Adrenal gland (tissue), 12 donors: Measurements from ENCODE around the gene EDEM2. TPM values are rescaled to one million over a fixed set of nuclear protein-coding genes. Genes with fewer than 3 reads are reported as not detected.

Source experiments
- DNase-seq, 7 donors: peaks; one replicate each; pipeline ENCODE4 v3.0.0-alpha.2; 2019 to 2020
- H3K27ac ChIP-seq, 5 donors: fragments of 200-600 bp; sonication (generic) in 4 of 5; 1 replicate in 3 of 5; 2 replicates in 2 of 5; pipeline versions ENCODE4 v1.5.1 to v1.8.0; 2016 to 2020; ENCODE audit warnings: mild to moderate bottlenecking in 1 of 5
- H3K27me3 ChIP-seq: fragments of 200-600 bp; 2 replicates; pipeline ENCODE4 v1.8.0; 2021
- H3K36me3 ChIP-seq, 2 donors: fragments of 200-600 bp; replicated peaks in 1 of 2; 1 replicate in 1 of 2; 2 replicates in 1 of 2; pipeline versions ENCODE4 v1.5.1 to v1.8.0; 2018 to 2022
- H3K4me1 ChIP-seq, 2 donors: fragments of 200-600 bp; replicated peaks in 1 of 2; 1 replicate in 1 of 2; 2 replicates in 1 of 2; pipeline versions ENCODE4 v1.5.1 to v1.8.0; 2018 to 2021
- H3K4me3 ChIP-seq, 4 donors: fragments of 200-600 bp; sonication (generic) in 3 of 4; one replicate each; pipeline ENCODE4 v1.5.1; 2016 to 2018
- H3K9me3 ChIP-seq, 3 donors: fragments of 200-600 bp; sonication (generic) in 1 of 3; replicated peaks in 1 of 3; 1 replicate in 2 of 3; 2 replicates in 1 of 3; pipeline versions ENCODE4 v1.5.1 to v1.8.0; 2016 to 2021
- POLR2A ChIP-seq, 2 donors: fragments of 450-650 bp; IDR thresholded peaks; one replicate each; pipeline ENCODE4 v1.6.1; 2017; ENCODE audit warnings: antibody characterized with exemption in 2 of 2, mild to moderate bottlenecking in 2 of 2, moderate library complexity in 1 of 2
- WGBS, 4 donors: extraction: QIAGEN DNeasy Blood & Tissue Kit in 2 of 4; methylation state at CpG; one replicate each; pipeline versions ENCODE4 v1.1.5 to v1.1.7; 2013 to 2017; 5-methylcytosine and 5-hydroxymethylcytosine counted together
- intact Hi-C, 2 donors: fragments of 100-400 bp; cut with DNase I; formaldehyde crosslinking; loops; one replicate each; pipeline versions ENCODE4 v1.14.1 to v1.15.0; 2022 to 2023
- polyA plus RNA-seq, 3 donors: library from polyadenylated mRNA; stranded (reverse); fragments of 200-250 nt in 2 of 3; fragments of 350-450 nt in 1 of 3; fragmentation: Illumina TruSeq in 1 of 3; extraction: RNeasy Lipid Tissue Mini Kit (QIAGEN cat#74804) in 1 of 3; gene quantifications; one replicate each; pipeline ENCODE4 v1.2.3, GENCODE V29; 2013 to 2014
- total RNA-seq, 9 donors: library from RNA; depleted of rRNA in 4 of 9; stranded (reverse); fragments of >200 nt in 4 of 9; fragments of 120-200 nt in 1 of 9; fragmentation: NEBNext Ultra II Directional in 1 of 9; extraction: Animal tissue kit (Norgen Biotek cat#: 25700) in 1 of 9; gene quantifications; one replicate each; pipeline versions ENCODE4 v1.1.0 to v1.2.4, GENCODE V29; 2013 to 2023
- TF ChIP-seq, protein P1 (sequence below), 6 experiments: fragments of 450-650 bp in 4 of 6; fragments of 200-600 bp in 2 of 6; sonication (generic) in 1 of 6; IDR thresholded peaks; 1 replicate in 5 of 6; 2 replicates in 1 of 6; pipeline versions ENCODE4 v1.5.1 to v1.8.0; 2016 to 2021; ENCODE audit warnings: antibody characterized with exemption in 6 of 6, mild to moderate bottlenecking in 2 of 6, moderate library complexity in 1 of 6
- donor health status: healthy with polysubstance abuse.
- donor health status: Bipolar disorder and iron deficiency.
- donor health status: DM: yes; HTN: yes; CAD: no.
- donor health status: DM: no; HTN: no; CAD: no.
- donor health status: DM: no; HTN: no; CAD: no.
- donor health status: DM: yes; HTN: yes; CAD: no.

Gene EDEM2
- total and polyA plus RNA-seq, 12 donors: 16.2 to 62.5 (median 37.5) TPM

DNA sequence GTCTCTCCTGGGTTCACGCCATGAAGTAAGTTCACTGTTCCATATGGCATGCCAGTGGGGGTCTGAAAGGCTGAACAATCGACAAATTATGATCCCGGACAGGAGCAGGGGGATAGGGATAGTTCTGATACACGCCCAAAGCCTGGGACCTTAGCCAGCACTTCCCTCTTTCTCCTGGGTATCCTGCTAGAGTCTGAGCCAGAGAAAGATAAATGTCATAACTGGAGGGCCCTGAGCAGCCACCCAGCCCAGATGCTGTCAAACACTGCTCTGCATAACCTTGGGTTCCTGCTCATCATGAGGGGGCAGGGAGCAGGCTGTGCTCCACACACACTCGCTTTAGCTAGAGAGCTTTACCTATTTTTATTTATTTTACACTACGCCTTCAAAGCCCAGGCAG, 12.3 kb downstream of the EDEM2 start:
- WGBS, 4 donors: 26 to 47% (median 35%) methylated on average over 5 to 6 of the region's 6 CpGs
- intact Hi-C loops: no loop called here
- Histone ChIP-seq H3K4me3 (peak overlapping the region in 1 of 4 donors; percentile 11), H3K9me3 (no peaks in the 10 kb centered on the region), H3K36me3 (peaks cover 0 to 51% of the 10 kb centered on the region in 2 donors), H3K27ac (peak overlapping the region; percentile 67 to 89 (median 72)), H3K4me1 (peaks cover 26 to 40% of the 10 kb centered on the region in 2 donors), H3K27me3 (no peaks in the 10 kb centered on the region)
- no peak for TF ChIP-seq POLR2A (IDR thresholded peaks at IDR 0.05)
- TF ChIP-seq, protein P1, sequence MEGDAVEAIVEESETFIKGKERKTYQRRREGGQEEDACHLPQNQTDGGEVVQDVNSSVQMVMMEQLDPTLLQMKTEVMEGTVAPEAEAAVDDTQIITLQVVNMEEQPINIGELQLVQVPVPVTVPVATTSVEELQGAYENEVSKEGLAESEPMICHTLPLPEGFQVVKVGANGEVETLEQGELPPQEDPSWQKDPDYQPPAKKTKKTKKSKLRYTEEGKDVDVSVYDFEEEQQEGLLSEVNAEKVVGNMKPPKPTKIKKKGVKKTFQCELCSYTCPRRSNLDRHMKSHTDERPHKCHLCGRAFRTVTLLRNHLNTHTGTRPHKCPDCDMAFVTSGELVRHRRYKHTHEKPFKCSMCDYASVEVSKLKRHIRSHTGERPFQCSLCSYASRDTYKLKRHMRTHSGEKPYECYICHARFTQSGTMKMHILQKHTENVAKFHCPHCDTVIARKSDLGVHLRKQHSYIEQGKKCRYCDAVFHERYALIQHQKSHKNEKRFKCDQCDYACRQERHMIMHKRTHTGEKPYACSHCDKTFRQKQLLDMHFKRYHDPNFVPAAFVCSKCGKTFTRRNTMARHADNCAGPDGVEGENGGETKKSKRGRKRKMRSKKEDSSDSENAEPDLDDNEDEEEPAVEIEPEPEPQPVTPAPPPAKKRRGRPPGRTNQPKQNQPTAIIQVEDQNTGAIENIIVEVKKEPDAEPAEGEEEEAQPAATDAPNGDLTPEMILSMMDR (IDR thresholded peaks at IDR 0.05): no peak
- peak; percentile 47 to 86 (median 69) for DNase-seq

DNA sequence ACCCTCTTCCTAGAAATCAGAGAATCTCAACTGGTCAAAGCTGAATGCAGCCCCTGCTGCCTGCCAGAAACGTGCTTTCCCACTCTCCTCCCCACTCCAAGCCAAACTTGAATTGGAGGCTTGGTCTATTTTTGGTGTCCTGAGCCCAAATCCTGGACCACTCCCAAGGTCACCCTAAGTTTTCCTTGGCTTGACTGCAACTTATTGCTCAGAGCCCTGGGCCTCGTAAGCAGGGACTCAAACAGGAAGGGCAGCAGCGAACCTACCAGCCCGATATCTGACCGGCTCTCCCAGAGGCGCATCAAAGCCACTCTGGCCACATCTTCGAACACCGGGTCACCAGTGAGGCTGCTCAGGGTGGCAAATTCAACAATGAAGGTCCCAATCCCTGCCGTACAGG, 12.7 kb downstream of the EDEM2 start:
- peaks cover 0 to 50% of the 10 kb centered on the region in 2 donors for H3K36me3 ChIP-seq
- intact Hi-C loops: no loop called here
- 5 to 27% (median 21%) methylated on average over 4 to 9 of the region's 9 CpGs for WGBS, 4 donors
- H3K9me3 ChIP-seq: no peaks in the 10 kb centered on the region
- DNase-seq: peak; percentile 71 to 89 (median 81)
- peak overlapping the region; percentile 49 to 89 (median 72) for H3K27ac ChIP-seq
- TF ChIP-seq POLR2A (IDR thresholded peaks at IDR 0.05): peak in 1 of 2 donors; percentile 46
- TF ChIP-seq, protein P1 (IDR thresholded peaks at IDR 0.05): no peak
- H3K4me3 ChIP-seq: peak overlapping the region in 1 of 4 donors; percentile 11
- no peaks in the 10 kb centered on the region for H3K27me3 ChIP-seq
- H3K4me1 ChIP-seq: peaks cover 26 to 44% of the 10 kb centered on the region in 2 donors

DNA sequence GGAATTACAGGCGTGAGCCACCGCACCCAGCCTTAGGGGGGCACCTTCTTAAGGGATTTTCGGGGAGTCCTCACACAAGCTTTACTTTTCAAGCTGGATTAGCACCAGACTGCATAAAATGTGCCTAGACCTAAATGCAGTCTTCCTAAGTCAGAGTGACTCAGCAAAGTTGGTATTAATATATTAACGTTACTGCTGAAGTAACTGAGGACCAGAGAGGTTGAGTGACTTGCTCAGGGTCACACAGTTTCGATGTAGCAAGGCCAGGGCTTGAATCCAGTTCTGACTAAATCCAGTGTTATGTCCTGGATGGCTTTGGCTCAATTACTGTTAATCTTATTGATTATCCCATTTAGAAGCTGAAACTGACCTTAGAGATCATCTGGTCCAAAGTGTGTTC, 13.4 kb downstream of the EDEM2 start:
- H3K36me3 ChIP-seq: peaks cover 0 to 54% of the 10 kb centered on the region in 2 donors

DNA sequence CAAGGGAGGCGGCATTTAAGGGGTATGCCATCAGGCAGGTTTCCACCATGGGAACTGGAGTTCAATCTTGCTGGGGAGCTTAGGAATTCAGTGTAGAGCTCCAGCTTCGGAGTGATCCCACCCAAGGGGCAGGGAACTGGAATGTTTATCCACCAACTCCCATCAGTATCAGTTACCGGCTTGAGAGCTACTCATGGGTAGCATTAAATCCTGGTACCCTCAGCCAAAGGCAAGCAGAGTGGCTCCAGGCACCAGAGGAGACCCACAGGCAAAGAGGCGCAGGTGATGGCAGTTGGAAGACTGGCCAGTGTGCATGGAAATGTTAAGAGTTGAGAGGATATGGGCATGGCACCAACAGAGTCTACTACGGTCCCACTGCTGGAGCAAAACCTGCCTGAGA, 14.1 kb downstream of the EDEM2 start:
- peaks cover 33 to 56% of the 10 kb centered on the region in 2 donors for H3K4me1 ChIP-seq
- no peak for DNase-seq
- no peak for TF ChIP-seq POLR2A (IDR thresholded peaks at IDR 0.05)
- TF ChIP-seq, protein P1 (IDR thresholded peaks at IDR 0.05): no peak
- intact Hi-C loops: no loop called here
- 89 to 95% (median 92%) methylated on average over 4 to 5 of the region's 5 CpGs for WGBS, 4 donors
- no peak overlapping the region for H3K4me3 ChIP-seq
- H3K27me3 ChIP-seq: no peaks in the 10 kb centered on the region
- H3K36me3 ChIP-seq: peaks cover 0 to 51% of the 10 kb centered on the region in 2 donors
- H3K9me3 ChIP-seq: no peaks in the 10 kb centered on the region
- H3K27ac ChIP-seq: peak overlapping the region in 1 of 5 donors; percentile 85

More for the DNA sequence above, 13.4 kb downstream of the EDEM2 start:
- H3K4me1 ChIP-seq: peaks cover 31 to 51% of the 10 kb centered on the region in 2 donors
- H3K27ac ChIP-seq: peak overlapping the region in 4 of 5 donors; percentile 15 to 89 (median 78)
- no peaks in the 10 kb centered on the region for H3K9me3 ChIP-seq
- intact Hi-C loops: no loop called here
- no peak overlapping the region for H3K4me3 ChIP-seq
- WGBS, 4 donors: 71 to 83% (median 73%) methylated on average over 5 of the region's 5 CpGs
- no peak for DNase-seq
- TF ChIP-seq, protein P1 (IDR thresholded peaks at IDR 0.05): no peak
- TF ChIP-seq POLR2A (IDR thresholded peaks at IDR 0.05): no peak
- no peaks in the 10 kb centered on the region for H3K27me3 ChIP-seq
